Esophagus squamous epithelium (tissue), 4 donors: ENCODE measurements around the gene PARD3B.

ENCODE experiments used
- POLR2A ChIP-seq, 4 donors: fragments of 450-650 bp; IDR thresholded peaks; one replicate each; pipeline ENCODE4 v1.6.1; 2017; ENCODE audit warnings: antibody characterized with exemption in 4 of 4, mild to moderate bottlenecking in 4 of 4, moderate library complexity in 3 of 4
- TF ChIP-seq, protein P1 (sequence below), 6 experiments: fragments of 450-650 bp in 4 of 6; fragments of 200-600 bp in 2 of 6; sonication (generic) in 2 of 6; IDR thresholded peaks; one replicate each; pipeline ENCODE4 v1.5.1; 2016 to 2019; ENCODE audit warnings: antibody characterized with exemption in 6 of 6, mild to moderate bottlenecking in 4 of 6, moderate library complexity in 4 of 6

- TF ChIP-seq, protein P1, sequence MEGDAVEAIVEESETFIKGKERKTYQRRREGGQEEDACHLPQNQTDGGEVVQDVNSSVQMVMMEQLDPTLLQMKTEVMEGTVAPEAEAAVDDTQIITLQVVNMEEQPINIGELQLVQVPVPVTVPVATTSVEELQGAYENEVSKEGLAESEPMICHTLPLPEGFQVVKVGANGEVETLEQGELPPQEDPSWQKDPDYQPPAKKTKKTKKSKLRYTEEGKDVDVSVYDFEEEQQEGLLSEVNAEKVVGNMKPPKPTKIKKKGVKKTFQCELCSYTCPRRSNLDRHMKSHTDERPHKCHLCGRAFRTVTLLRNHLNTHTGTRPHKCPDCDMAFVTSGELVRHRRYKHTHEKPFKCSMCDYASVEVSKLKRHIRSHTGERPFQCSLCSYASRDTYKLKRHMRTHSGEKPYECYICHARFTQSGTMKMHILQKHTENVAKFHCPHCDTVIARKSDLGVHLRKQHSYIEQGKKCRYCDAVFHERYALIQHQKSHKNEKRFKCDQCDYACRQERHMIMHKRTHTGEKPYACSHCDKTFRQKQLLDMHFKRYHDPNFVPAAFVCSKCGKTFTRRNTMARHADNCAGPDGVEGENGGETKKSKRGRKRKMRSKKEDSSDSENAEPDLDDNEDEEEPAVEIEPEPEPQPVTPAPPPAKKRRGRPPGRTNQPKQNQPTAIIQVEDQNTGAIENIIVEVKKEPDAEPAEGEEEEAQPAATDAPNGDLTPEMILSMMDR (IDR thresholded peaks at IDR 0.05), result no peak
- no peak for TF ChIP-seq POLR2A (IDR thresholded peaks at IDR 0.05)
These were observed 1019.9 kb downstream of the PARD3B start for GRCh38 chr2:205565142-205565522.
